Midbrain (tissue), 1 donor: ENCODE results near the gene TBCB.
"Not testable (repeated sequence)": the region's sequence is repeated elsewhere in the genome, so short reads cannot be mapped to it uniquely, and the experiment has no call there.

ENCODE experiments used
- DNase-seq: peaks from one replicate; lab custom pipeline; 2025; lab: John Stamatoyannopoulos, UW

TBCB gene

GRCh38 chr19:36101550-36102327, 13.5 kb upstream of the TBCB start:
- no peak for DNase-seq

GRCh38 chr19:36103040-36103626, 12.1 kb upstream of the TBCB start:
- no peak for DNase-seq

- DNase-seq, result no peak
Measured at GRCh38 chr19:36103842-36104552, 11.3 kb upstream of the TBCB start.

- no peak for DNase-seq
Measured at GRCh38 chr19:36106441-36106840, 8.8 kb upstream of the TBCB start.

- DNase-seq, result no peak
Measured at GRCh38 chr19:36106991-36107390, 8.3 kb upstream of the TBCB start.

- DNase-seq, result no peak
Measured at GRCh38 chr19:36108684-36109083, 6.6 kb upstream of the TBCB start.

- DNase-seq, result no peak
Measured at GRCh38 chr19:36110487-36111199, 4.6 kb upstream of the TBCB start, which contains the start of gene OVOL3. Gene OVOL3, plus strand, starts transcription at chr19:36111143. Its CDS starts 60 bp downstream, at chr19:36111203.

GRCh38 chr19:36111200-36111539, 4.1 kb upstream of the TBCB start:
- no peak for DNase-seq

- DNase-seq, result no peak
Measured at GRCh38 chr19:36112678-36113077, 2.6 kb upstream of the TBCB start.

- DNase-seq, result no peak
Measured at GRCh38 chr19:36113425-36113824, 1.8 kb upstream of the TBCB start.

GRCh38 chr19:36113894-36114720, 1.2 kb upstream of the TBCB start:
- DNase-seq, result peak; percentile 62

GRCh38 chr19:36114721-36115452, 381 bp upstream of the TBCB start, which contains the start of gene POLR2I:
Gene POLR2I, minus strand, starts transcription at chr19:36114875. Its CDS starts 19 bp downstream, at chr19:36114856.
- DNase-seq, result peak; percentile 100

GRCh38 chr19:36116344-36116637, 1.0 kb downstream of the TBCB start:
- no peak for DNase-seq

GRCh38 chr19:36120092-36120983, 5.1 kb downstream of the TBCB start:
- DNase-seq, result no peak

GRCh38 chr19:36120984-36121358, 5.7 kb downstream of the TBCB start:
- no peak for DNase-seq

- DNase-seq, result no peak
Measured at GRCh38 chr19:36121486-36122124, 6.3 kb downstream of the TBCB start.

- DNase-seq, result no peak
Measured at GRCh38 chr19:36125557-36125956, 10.3 kb downstream of the TBCB start.

GRCh38 chr19:36128392-36128736, 13.1 kb downstream of the TBCB start:
- no peak for DNase-seq

- not testable (repeated sequence) for DNase-seq
Measured at GRCh38 chr19:36131221-36131620, 16.0 kb downstream of the TBCB start.

GRCh38 chr19:36134867-36135266, 19.6 kb downstream of the TBCB start:
- DNase-seq, result not testable (repeated sequence)
